Duodenal mucosa (tissue), 2 donors: Measurements from ENCODE around the gene SLC35B4.
"Not testable (repeated sequence)": the region's sequence is repeated elsewhere in the genome, so short reads cannot be mapped to it uniquely, and the experiment has no call there.

Source experiments
- H3K27ac ChIP-seq: one replicate; pipeline ENCODE4 v1.7.0; 2013; ENCODE audit warnings: low read depth, low read length
- H3K27me3 ChIP-seq, 2 donors: one replicate each; pipeline ENCODE4 v1.7.0; 2013; ENCODE audit warnings: low read length in 2 of 2, control low read depth in 1 of 2; ENCODE audit not compliant: insufficient read depth in 2 of 2, control insufficient read depth in 1 of 2
- H3K36me3 ChIP-seq, 2 donors: one replicate each; pipeline ENCODE4 v1.7.0; 2013; ENCODE audit warnings: low read length in 2 of 2, control low read depth in 1 of 2; ENCODE audit not compliant: insufficient read depth in 2 of 2, control insufficient read depth in 1 of 2
- H3K4me1 ChIP-seq, 2 donors: one replicate each; pipeline ENCODE4 v1.7.0; 2013; ENCODE audit warnings: low read length in 2 of 2, control low read depth in 1 of 2; ENCODE audit not compliant: insufficient read depth in 2 of 2, control insufficient read depth in 1 of 2
- H3K4me3 ChIP-seq, 2 donors: one replicate each; pipeline ENCODE4 v1.7.0; 2013; ENCODE audit warnings: low read length in 2 of 2, low read depth in 1 of 2
- H3K9ac ChIP-seq, 2 donors: one replicate each; pipeline ENCODE4 v1.7.0; 2013; ENCODE audit warnings: low read length in 2 of 2, low read depth in 1 of 2
- H3K9me3 ChIP-seq, 2 donors: one replicate each; pipeline ENCODE4 v1.7.0; 2013; ENCODE audit warnings: low read length in 2 of 2, control low read depth in 1 of 2; ENCODE audit not compliant: control insufficient read depth in 1 of 2

The SLC35B4 gene

DNA sequence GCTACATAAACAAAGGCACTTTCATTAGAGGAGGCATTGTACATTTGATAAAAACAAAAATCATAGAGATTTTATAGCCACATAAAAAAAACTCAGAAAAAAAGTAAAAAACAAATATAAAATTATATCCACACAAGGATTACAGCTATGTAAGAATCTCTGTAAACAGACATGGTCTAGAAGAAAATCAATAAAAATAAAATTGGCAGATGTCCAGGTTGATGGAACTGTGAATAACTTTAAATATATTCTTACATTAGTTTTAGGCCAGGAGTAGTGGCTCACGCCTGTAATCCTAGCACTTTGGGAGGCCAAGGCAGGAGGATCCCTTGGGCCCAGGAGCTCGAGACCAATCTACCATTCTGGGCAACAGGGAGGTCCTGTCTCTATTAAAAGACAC is 19.2 kb downstream of the SLC35B4 start:
- H3K27me3 ChIP-seq, result no peaks in the 10 kb centered on the region
- no peaks in the 10 kb centered on the region for H3K9me3 ChIP-seq
- no peak overlapping the region for H3K4me3 ChIP-seq
- no peak overlapping the region for H3K9ac ChIP-seq
- H3K4me1 ChIP-seq, result peaks cover 0 to 11% of the 10 kb centered on the region in 2 donors
- peaks cover 22 to 46% of the 10 kb centered on the region in 2 donors for H3K36me3 ChIP-seq
- no peak overlapping the region for H3K27ac ChIP-seq

DNA sequence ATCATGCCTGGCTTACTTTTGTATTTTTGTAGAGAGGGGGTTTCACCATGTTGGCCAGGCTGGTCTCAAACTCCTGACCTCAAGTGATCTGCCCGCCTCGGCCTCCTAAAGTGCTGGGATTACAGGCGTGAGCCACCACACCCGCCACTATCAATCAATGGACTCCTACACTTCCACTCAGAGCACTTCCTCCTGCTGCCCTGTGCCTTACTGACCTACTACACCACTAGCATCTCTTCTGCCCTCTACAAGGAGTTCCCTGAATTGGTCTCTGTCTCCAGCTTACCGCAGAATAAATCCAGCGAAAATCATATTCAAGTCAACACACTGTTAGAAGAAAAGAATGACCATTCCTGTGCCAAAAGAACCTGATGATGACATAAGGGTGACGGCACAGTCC is 20.7 kb downstream of the SLC35B4 start:
- H3K4me3 ChIP-seq, H3K27me3 ChIP-seq, H3K27ac ChIP-seq, H3K9ac ChIP-seq, H3K9me3 ChIP-seq: not testable (repeated sequence)
- Histone ChIP-seq H3K4me1 (peaks cover 0 to 11% of the 10 kb centered on the region in 2 donors), H3K36me3 (peaks cover 17 to 36% of the 10 kb centered on the region in 2 donors)

DNA sequence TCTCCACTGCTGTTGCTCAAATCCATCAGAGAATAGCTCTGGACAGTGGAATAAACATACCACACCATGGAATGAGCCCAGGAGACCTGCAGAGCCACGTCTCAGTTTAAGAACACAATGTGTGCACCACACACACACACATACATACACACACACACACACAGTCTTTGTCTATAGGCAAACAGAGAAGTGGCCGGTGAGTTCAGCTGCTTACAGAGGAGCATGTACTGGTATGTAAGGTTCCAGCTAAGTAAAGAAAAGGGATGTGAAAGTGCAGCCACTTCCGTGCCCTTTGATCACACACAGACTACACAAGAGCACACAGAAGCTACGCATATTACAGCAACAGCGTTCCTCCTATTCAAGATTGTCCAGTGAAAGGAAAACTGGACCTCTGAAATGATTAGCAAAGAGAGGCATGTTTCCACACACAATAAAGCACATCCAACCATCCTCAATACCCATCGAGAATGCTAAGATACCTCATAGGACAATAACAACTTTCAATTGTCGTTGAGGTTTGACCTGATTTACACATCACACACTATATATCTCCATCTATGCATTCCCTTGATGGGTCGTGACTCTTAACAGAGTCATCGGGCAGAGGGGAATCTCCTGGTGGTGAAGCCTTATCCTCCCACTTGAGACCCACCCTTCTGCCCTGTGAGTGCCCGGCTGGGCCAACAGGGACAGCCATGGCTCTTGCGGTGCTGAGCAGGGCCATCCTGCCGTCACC is 23.6 kb downstream of the SLC35B4 start:
- Histone ChIP-seq H3K9me3 (no peaks in the 10 kb centered on the region), H3K27me3 (no peaks in the 10 kb centered on the region), H3K36me3 (peaks cover 5 to 23% of the 10 kb centered on the region in 2 donors), H3K27ac (no peak overlapping the region), H3K9ac (no peak overlapping the region), H3K4me3 (no peak overlapping the region), H3K4me1 (no peaks in the 10 kb centered on the region)

DNA sequence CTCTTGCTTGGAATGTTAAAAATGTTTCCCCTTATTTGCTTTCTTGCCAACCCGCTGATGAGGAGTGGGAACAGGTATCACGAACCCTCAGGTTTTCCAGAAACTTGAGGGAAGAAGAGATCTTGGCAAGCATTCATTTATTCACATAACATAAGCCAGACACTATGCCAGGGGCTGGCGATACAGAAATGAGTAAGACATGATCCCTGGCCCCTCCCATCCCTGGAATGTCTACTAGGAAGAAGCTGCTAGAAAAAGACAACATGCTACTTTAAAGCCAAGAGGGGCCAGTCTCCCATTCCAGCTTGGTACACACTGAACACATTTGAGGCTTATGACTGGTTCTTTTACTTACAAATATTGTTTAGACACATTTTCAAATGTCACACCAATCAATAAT is 26.4 kb downstream of the SLC35B4 start:
- Histone ChIP-seq H3K4me1 (no peaks in the 10 kb centered on the region), H3K27me3 (no peaks in the 10 kb centered on the region), H3K27ac (no peak overlapping the region), H3K36me3 (peaks cover 0 to 12% of the 10 kb centered on the region in 2 donors), H3K9me3 (no peaks in the 10 kb centered on the region), H3K4me3 (no peak overlapping the region), H3K9ac (no peak overlapping the region)

DNA sequence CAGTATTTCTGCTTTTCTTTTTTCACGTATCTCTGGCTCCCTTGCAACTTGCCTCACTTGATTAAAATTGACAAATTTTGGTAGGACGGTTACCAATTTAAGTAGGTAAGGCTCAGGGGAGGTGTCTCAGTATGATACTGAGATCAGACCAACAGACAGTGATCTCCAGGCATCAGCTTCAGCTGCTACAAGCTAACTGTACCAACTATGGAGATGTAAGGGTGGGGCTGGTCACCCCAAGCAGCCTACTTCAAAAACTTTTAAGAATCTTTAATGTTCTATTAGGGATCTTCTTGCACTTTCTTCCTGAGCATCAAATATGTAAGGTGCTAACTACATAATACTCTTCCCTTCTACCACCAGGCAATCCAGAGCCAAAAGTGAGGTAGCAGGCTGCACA is 26.9 kb downstream of the SLC35B4 start:
- H3K4me1 ChIP-seq, result no peaks in the 10 kb centered on the region
- no peaks in the 10 kb centered on the region for H3K9me3 ChIP-seq
- peaks cover 0 to 8% of the 10 kb centered on the region in 2 donors for H3K36me3 ChIP-seq
- no peak overlapping the region for H3K9ac ChIP-seq
- H3K4me3 ChIP-seq, result no peak overlapping the region
- H3K27me3 ChIP-seq, result no peaks in the 10 kb centered on the region
- no peak overlapping the region for H3K27ac ChIP-seq

DNA sequence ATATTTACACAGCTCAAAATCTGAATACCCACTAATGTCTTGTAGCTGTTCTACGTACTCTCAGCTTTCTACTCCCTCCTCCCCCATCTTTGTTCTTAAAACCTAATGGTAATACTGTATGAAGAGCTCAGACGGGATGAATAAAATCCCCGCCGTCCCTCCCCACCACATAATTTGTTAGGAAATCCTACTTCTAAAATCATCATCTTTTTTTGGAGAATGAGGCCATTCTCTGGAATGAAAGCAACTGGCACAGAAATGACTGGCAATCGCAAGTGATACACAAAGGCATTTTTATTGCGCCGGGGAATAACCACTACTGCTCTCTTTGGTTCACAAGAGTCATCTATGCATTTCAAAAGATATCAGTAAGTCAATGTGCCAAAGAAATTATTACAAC is 27.3 kb downstream of the SLC35B4 start:
- Histone ChIP-seq H3K36me3 (peaks cover 0 to 4% of the 10 kb centered on the region in 2 donors), H3K27me3 (no peaks in the 10 kb centered on the region), H3K9ac (no peak overlapping the region), H3K4me3 (no peak overlapping the region), H3K27ac (no peak overlapping the region), H3K4me1 (no peaks in the 10 kb centered on the region), H3K9me3 (no peaks in the 10 kb centered on the region)

DNA sequence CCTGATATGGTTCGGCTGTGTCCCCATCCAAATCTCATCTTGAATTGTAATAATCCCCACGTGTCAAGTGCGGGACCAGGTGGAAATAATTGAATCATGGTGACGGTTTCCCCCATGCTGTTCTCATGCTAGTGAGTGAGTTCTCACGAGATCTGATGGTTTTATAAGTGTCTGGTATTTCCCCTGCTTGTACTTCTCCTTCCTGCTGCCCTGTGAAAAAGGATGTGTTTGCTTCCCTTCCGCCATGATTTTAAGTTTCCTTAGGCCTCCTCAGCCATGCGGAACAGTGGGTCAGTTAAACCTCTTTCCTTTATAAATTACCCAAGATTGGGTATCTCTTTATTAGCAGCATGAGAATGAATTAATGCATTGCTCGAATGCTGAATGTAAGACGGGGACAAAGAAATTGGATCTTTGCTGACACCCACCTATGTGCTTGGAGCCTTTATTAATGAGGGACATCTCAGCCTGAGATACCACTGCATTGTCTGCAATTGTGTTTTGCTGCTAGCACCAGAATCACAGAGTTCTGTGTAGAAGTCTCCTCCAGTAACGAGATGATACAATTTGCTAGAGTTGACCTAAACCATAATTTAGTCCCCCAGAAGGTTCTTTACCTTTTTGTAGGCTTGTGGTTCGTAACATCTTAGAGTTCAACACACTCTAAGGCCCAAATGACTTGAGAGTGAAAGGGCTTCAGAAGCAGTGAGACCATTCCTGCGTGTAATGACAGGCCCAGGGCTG is 28.6 kb downstream of the SLC35B4 start:
- Histone ChIP-seq H3K9ac (no peak overlapping the region), H3K9me3 (no peaks in the 10 kb centered on the region), H3K4me1 (no peaks in the 10 kb centered on the region), H3K27ac (no peak overlapping the region), H3K27me3 (peaks cover 0 to 5% of the 10 kb centered on the region in 2 donors), H3K36me3 (no peaks in the 10 kb centered on the region), H3K4me3 (no peak overlapping the region)

DNA sequence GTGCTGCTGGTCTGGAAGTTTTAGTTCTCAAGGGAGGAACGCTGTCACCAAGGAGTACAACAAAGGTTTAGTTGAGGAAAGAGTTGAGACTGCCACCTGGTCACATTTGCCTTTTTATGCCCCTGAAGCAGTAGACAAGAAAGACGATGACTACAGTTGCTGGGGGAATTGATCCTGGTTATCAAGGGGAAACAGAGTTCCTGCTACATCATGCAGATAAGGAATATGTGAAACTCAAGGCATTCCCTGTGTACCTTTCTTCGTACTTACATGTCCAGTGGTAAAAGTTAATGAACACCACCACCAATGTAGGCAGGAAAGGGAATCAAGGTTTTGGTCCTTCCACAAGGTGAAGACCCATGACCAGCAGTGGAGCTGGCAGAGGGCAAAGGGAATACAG is 31.8 kb downstream of the SLC35B4 start:
- Histone ChIP-seq H3K36me3 (no peaks in the 10 kb centered on the region), H3K9ac (no peak overlapping the region), H3K4me1 (no peaks in the 10 kb centered on the region), H3K27ac (no peak overlapping the region), H3K9me3 (no peaks in the 10 kb centered on the region), H3K4me3 (no peak overlapping the region), H3K27me3 (peaks cover 0 to 5% of the 10 kb centered on the region in 2 donors)

DNA sequence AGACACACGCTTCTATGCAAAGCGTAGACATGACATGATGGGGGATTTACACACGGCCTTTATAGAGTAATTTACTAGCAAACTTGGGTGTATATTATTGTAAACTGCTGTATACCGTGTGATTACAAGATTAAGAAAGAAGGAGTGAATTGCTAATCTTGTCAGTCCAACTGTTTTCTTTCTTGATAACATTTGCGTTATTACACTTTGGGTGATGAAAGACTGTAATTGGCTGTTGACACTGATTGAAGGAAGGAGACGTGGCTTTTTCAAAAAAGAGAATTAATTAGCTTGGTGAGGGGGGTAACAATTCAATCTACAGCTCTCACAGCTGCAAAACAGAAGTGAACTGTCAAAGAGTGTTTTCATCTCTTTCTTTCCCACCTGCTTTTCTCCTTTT is 32.7 kb downstream of the SLC35B4 start:
- Histone ChIP-seq H3K36me3 (no peaks in the 10 kb centered on the region), H3K27ac (no peak overlapping the region), H3K4me3 (no peak overlapping the region), H3K9ac (no peak overlapping the region), H3K4me1 (no peaks in the 10 kb centered on the region), H3K9me3 (no peaks in the 10 kb centered on the region), H3K27me3 (peaks cover 0 to 5% of the 10 kb centered on the region in 2 donors)

DNA sequence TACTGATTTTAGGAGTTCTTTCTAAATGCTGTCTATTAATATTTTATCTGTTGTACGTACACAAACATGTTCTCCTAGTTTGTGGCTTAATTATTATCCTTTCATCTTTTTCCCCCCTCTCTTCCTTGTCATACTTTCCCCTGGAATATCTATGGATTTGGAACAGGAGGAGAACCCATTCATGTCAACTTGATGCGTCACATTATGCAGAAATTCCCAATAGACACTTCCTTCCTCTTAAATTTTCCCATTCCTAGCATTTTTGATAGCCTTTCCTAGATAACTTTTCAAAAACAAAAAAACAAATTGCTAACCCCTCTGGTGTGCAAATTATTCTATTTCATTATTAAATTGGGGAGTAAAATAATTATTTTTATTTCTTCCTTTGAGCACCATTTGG is 36.2 kb downstream of the SLC35B4 start:
- no peaks in the 10 kb centered on the region for H3K9me3 ChIP-seq
- H3K27ac ChIP-seq, result no peak overlapping the region
- peaks cover 0 to 5% of the 10 kb centered on the region in 2 donors for H3K27me3 ChIP-seq
- H3K4me1 ChIP-seq, result no peaks in the 10 kb centered on the region
- no peaks in the 10 kb centered on the region for H3K36me3 ChIP-seq
- no peak overlapping the region for H3K9ac ChIP-seq
- no peak overlapping the region for H3K4me3 ChIP-seq
